ENCODE data around the gene EZR.

- TF ChIP-seq POLR2A (IDR thresholded peaks at IDR 0.05; ENCODE audit: control extremely low read depth in 1 of 2, low read depth in 2 of 2, low read length in 2 of 2) (no peak), EZH2 (IDR thresholded peaks at IDR 0.05; ENCODE audit: low read depth, low read length, severe bottlenecking) (no peak), PHF8 (conservative IDR thresholded peaks at IDR 0.05; ENCODE audit: low read depth, low read length) (no peak), POLR2AphosphoS5 (IDR thresholded peaks at IDR 0.05; ENCODE audit: low read depth, low read length) (no peak), CTCF (IDR thresholded peaks at IDR 0.05; ENCODE audit: control extremely low read depth in 1 of 3, insufficient read depth in 1 of 3, low read depth in 1 of 3, low read length in 3 of 3) (peak in 2 of 3 experiments; percentile 30 to 57; a peak in 3 of 4 replicates), TEAD4 (IDR thresholded peaks at IDR 0.05; ENCODE audit: low read depth, low read length) (no peak), CHD2 (IDR thresholded peaks at IDR 0.05; ENCODE audit: low read length) (no peak), JUND (IDR thresholded peaks at IDR 0.05; ENCODE audit: low read length) (peak; percentile 65), TAF1 (IDR thresholded peaks at IDR 0.05; ENCODE audit: low read depth, low read length) (no peak), GTF2F1 (IDR thresholded peaks at IDR 0.05; ENCODE audit: borderline replicate concordance, low read depth, low read length) (no peak), ZNF274 (IDR thresholded peaks at IDR 0.05; ENCODE audit: borderline replicate concordance, extremely low read depth, low read length) (no peak), CREB1 (IDR thresholded peaks at IDR 0.05) (no peak)
Observed at GRCh38 chr6:158793432-158793831, 25.7 kb downstream of the EZR start.
